HG03460 (cell line): ENCODE results near the gene SYTL5.

Source experiments
- ATAC-seq: cut with Tn5 transposase; IDR thresholded peaks from one replicate; pipeline ENCODE4 v1.9.1; 2021; ENCODE audit not compliant: unreplicated experiment

SYTL5 gene

DNA sequence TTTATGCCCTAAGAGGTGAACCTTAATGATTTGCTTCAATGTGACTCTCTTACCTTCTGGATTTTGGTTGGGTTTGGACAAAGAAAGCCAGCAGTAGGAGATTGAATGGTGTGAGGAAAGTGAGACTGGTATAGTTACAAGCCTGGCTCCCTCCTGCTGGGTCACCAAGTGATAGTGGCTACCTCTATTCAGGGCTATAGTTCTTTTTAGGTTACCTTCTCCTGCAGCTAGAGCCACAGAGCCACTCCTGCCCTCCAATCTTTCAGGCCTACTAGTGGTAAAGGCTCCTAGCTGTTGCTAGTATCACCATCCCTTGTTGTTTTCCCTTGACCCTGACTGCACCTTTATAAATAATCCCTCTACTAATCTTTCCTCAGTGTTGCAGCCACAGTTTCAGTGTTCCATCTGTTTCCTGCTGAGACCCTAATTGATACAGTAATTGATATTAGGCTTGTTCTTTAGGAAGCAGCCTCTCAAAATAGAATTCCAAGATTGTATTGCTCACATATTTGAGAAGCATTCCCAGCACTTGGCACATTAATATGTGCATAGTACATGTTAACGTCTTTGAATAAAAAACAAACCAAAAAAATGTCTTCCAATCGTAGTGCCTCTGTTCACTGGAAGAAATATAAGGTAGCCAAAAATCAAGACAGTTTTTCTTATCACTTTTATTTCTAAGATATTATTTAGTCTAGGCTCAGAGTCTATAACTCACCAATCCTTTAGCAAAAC, 132.0 kb downstream of the SYTL5 start:
- ATAC-seq: no peak

DNA sequence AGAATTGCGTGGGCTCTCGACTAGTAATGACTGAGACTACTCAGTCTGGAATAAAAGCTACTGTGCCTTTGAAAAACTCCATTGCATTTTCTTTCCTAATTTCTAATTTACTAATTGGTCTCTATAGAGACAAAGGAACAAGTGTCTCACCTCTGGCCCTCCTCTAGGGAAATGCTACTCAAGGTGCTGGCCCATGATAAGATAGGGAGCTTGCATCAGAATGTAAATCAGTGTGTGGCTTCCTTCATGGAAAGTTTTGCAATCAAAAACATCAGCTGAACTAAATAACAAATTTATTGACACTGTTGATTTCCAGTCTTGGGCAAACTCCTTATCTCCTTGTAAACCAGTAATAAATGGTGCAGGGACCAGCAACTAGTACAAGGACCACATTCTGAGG, 132.5 kb downstream of the SYTL5 start:
- ATAC-seq: no peak

DNA sequence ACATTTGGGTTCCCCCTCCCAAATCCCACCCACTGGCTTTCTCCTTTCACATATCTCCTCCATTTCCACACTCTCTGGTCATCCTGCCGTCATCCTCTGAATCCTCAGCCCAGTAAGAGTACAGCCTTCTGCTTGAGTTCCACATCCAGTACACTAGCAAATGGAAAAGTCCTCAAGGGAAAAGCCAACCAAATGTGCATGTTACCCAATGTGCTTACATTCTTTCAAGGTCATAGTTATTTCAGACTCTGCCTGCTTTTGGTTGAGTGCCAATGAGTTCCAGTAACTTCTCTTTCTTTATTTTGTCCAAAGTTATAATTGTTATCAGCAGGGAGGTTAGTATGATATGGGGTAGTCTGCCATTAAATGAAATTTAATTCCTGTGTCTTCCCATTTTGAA, 136.3 kb downstream of the SYTL5 start:
- no peak for ATAC-seq

DNA sequence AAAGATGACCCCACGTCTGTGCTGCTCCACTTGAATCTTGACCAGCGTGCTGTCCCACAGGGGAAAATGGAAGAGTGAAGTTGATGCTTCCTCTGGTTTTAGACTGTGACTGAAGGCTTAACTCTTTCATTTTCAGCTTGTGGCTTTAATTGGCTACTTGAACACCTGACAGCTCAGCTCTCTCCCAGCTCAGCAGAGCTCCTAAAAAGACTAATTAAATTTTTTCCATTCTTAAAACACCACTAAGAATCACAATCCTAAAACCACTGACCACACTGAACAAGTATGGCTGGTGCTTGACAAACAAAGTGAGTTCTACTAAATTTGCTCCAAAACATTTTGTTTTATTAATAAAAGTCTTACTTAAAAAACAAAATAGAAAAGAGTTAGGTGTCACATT, 142.7 kb downstream of the SYTL5 start:
- ATAC-seq: no peak

DNA sequence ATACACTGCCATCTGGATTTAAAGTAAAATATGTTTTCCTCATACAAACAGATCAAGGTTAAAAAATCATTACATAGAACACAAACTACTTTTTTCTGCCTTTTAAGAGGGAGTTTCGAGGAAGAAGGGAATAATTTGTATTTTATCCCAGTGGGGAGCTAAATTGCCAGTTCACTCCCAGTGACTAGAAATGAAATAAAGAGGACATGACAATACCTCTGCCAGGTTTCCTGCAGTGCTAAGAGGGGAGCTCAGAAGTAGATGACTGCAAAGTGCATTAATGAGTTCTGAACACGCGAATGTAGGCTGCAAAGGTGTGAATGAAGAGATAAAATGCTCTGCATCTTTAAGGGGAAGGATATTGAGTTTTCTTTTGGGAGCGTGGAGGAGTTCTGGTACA, 144.6 kb downstream of the SYTL5 start:
- ATAC-seq: no peak

DNA sequence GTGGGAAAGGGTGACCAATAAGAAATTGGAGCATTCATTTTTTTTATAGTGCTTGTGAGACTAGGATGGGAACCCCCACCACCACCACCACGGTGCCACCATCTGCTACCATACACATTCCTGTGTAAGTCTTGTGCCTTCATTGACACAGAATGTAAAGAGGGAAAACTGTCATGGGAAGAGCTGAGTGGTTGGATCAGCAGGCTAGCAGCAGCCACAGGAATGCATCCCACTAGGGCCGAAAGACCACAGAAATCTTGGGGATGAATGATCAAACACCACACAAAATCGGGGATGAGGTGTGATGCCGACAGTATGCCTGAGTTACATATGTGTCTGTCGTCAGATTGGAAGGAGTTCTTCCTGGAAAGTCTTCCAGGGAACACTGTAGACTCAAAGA, 145.1 kb downstream of the SYTL5 start:
- no peak for ATAC-seq

DNA sequence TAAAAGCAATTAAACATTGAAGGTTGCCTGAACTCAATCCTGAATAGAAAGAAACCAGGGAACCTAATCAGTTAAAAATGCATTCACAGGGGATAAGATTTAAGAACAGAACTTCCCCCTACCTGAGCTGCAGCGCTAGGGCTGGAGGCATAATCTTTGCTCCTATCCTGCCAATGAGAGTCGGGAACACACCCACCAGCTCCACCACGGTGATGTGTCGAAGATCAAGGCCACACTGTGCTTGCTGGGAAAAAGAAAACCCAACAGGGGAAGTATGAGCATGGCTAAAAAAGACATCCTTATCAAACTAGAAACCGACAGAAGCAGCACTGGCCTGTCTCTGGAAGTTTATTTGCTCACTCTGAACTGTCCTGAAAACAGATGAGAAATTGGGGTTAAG, 148.0 kb downstream of the SYTL5 start:
- no peak for ATAC-seq

DNA sequence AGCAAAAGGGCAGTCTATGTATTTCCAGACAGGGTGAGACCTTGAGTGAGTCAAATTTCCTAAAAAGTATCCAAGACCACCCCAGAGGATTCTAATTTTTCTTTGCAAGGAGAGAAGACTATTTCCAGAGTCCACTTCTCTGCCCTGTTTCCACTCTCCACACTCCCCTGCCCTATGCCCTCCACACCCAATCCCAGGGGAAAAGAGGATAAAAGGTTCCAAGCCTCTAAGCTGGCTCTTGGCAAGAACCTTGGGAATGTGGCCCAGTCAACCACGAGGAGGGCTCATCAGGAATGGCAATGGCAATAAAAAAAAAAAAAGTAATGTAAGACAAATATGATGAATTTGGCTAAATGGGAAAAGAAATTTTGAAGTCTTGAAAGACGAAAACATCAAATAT, 148.5 kb downstream of the SYTL5 start:
- ATAC-seq: no peak

DNA sequence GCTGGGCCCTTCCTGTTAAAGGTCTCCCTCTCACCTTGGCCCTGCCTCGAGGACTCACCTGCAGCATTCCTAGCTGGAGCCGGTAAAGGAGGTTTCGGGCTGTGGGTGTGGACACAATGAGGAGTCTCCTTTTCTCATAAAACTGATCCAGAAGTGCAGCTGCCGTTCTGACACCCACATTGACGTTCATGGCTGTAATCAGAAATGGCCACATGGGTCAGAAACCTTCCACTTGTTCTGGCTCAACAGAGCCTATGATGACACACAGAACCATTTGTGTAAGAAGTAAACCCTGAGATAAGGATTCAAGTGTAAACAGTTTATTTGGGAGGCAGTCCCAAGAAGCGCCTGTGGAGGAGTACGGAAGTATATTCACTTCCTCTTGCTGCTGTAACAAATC, 150.5 kb downstream of the SYTL5 start:
- no peak for ATAC-seq

DNA sequence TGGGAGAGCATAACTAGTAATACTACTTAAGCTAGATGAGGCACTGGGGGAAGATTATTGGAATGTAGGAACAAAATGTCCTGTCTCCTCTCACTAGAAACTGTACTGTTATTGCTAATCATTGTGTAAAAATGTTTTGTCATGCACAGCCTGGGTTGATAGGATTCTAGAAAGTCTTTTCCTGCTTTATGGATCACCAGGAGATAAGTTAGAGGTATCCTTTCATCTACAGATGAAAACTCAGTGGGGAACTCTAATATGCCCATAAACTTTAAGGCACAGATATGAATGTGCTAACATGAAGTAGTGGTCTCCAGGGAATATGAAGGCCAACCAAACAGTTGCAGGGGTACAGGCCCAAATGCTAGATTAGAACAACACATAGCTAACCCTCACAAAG, 156.8 kb downstream of the SYTL5 start:
- ATAC-seq: no peak

DNA sequence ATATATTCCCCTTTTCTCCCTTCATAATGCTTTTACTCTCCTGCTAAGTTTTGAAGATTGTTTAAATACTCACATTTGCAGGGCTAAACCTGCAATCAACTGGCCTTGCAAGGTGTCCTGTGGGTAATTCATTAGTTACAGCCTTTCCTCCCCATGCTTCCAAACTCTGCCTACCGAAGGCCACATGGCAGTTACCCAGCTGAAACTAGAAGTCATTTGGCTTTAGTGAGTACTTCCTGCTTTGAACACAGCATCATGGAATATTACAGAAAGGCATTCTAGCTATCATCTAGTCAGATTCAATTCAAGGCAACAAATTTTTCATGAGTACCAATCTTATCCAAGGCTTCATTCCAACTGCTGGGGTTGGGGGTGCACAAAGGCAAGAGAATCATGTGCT, 158.7 kb downstream of the SYTL5 start:
- ATAC-seq: no peak

DNA sequence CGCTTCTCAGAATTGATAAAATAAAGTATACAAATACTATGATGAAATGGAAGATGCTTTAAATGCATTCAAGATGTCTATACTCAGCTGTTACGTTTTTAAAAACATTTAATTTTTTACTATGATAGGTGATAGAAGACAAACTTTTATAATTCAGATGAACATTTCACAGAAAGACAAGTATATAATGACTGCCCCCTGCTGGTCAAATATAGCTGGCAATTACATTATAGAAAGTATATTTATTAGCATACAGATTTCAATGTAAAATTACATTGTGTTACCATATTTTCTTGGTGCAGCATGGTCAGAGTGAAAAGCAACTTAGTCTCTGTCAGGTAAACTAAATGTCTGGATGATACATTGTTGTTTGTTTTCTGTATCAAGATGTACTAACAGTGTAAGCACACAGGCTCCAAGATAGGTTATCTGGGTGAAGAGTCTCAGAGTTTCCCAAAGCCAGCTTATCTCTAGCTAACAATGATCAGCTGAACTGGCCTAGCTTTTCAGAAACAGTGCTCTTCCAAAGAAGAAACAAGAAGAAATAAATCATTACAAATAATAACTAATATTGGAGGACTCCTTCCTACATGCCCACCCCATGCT, 160.2 kb downstream of the SYTL5 start:
- ATAC-seq: no peak

DNA sequence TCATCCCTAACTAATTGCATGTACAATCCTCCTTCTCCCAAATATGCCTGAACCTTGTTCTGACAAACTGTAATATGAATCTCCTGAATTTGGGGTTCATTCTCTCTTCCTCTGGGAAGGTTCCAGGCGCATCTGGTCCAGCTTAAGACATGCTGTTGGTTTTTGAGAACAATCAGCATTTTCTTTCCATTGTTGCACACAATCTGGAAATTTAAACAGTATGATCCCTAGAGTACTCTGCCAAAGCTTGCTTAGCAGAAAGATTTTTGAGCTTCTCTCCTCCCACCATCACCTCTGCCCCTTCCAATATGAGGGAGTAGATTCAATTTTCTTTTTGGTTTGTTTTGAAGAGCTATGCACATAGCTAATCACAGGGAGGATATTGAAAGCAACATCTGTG, 164.2 kb downstream of the SYTL5 start:
- no peak for ATAC-seq

DNA sequence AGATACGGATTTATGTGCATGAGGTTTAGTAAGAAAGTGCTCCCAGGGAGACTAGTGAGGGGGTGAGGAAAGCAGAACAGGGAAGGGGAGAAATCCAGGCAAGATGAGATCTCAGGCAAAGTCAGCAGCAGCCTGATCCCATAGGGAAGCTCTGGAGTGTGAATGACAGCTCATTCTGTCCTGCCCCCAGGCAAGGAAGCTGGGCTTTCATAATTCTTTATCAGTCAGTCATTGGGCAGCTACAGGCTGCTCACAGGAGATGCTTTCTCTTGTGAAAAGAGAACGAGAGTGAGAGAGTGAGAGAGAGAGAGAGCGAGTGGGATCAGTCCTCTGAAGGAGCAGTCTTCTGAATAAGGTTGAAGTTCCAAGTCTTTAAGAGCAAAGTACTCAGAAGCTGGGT, 166.2 kb downstream of the SYTL5 start:
- ATAC-seq: no peak

DNA sequence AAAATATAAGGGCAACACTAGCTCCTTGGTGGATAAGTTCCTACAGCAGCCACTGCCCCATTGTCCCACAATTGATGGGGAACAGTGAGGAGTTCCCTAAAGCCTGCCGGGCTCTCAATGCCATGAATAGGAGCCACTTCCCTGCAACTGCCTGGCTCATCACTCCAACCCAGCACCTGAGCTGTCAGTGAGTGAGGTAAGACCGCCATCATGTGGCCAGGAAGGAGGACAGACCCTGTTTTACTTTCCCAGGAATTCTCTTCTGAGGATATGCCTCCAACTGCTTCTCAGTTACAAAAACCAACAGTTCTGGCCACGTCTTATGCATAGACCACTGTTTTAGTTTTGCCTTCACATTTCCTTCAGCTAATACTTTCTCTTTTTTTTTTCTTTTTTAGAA, 168.8 kb downstream of the SYTL5 start:
- ATAC-seq: no peak

DNA sequence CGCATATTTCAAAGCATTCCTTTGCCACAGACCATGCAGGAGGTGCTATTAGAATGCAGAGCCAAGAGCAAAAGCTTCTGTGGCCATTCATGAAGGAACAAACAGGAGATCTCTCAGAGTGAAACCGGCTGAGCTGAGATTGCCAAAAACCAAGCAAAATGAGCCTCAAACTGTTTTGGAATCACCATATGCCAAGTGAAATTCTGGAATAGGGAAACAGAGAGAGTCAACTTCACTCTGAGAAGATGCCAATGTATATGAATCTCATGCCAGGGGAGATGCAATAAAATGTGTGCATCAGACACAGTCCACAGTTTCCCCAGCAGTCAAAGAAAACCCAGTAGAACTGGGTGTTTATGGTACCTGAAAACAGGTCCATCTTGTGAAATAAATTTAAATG, 172.0 kb downstream of the SYTL5 start:
- ATAC-seq: no peak
